AML-193 (cell line): Measurements from ENCODE around the gene DDAH2.

ENCODE experiments used
- DNase-seq, 2 experiments: peaks; one replicate each; lab custom pipeline; 2025; lab: John Stamatoyannopoulos, UW

DDAH2 gene

GRCh38 chr6:31732029-31732428, 2.9 kb upstream of the DDAH2 start:
- no peak for DNase-seq

GRCh38 chr6:31730631-31731086, 1.6 kb upstream of the DDAH2 start:
- no peak for DNase-seq

GRCh38 chr6:31729979-31730630, 1.0 kb upstream of the DDAH2 start:
- DNase-seq: peak; percentile 34 to 57

- DNase-seq: peak; percentile 56 to 74
Observed at GRCh38 chr6:31729515-31729978, 448 bp upstream of the DDAH2 start.

GRCh38 chr6:31727717-31728671, 1.1 kb downstream of the DDAH2 start:
- DNase-seq: peak; percentile 89 to 95

GRCh38 chr6:31727034-31727716, 1.9 kb downstream of the DDAH2 start:
- DNase-seq: no peak

GRCh38 chr6:31725502-31726350, 3.4 kb downstream of the DDAH2 start:
- DNase-seq: peak; percentile 48 to 54

- no peak for DNase-seq
Observed at GRCh38 chr6:31723980-31724691, 5.0 kb downstream of the DDAH2 start.

- DNase-seq: no peak
Observed at GRCh38 chr6:31723245-31723979, 5.7 kb downstream of the DDAH2 start, which contains the start of gene MPIG6B. Gene MPIG6B, plus strand, starts transcription at chr6:31723373. Its CDS starts 11 bp downstream, at chr6:31723384.

GRCh38 chr6:31722173-31722572, 6.9 kb downstream of the DDAH2 start:
- DNase-seq: no peak

- no peak for DNase-seq
Observed at GRCh38 chr6:31721351-31722020, 7.6 kb downstream of the DDAH2 start, which contains the start of gene LY6G6C. Gene LY6G6C, minus strand, starts transcription at chr6:31721746. Its CDS starts 67 bp downstream, at chr6:31721679.

GRCh38 chr6:31720196-31720770, 8.8 kb downstream of the DDAH2 start:
- DNase-seq: no peak

- no peak for DNase-seq
Observed at GRCh38 chr6:31719001-31719400, 10.1 kb downstream of the DDAH2 start.

- no peak for DNase-seq
Observed at GRCh38 chr6:31718265-31718664, 10.8 kb downstream of the DDAH2 start.

- DNase-seq: no peak
Observed at GRCh38 chr6:31717499-31718222, 11.4 kb downstream of the DDAH2 start.

- DNase-seq: no peak
Observed at GRCh38 chr6:31715022-31715958, 13.8 kb downstream of the DDAH2 start, which contains the start of gene LY6G6D. Gene LY6G6D, plus strand, starts transcription at chr6:31715348. Its CDS starts 8 bp downstream, at chr6:31715356.
